ENCODE measurements around the gene SPATA24. TPM values are rescaled to one million over a fixed set of nuclear protein-coding genes. Genes with fewer than 3 reads are reported as not detected.

SPATA24 gene
- total and polyA plus RNA-seq, 2 of the 13 experiments (the other 11 are each of a cell fraction or from before 2014, with no cell fraction given): 6.0 to 11.1 TPM

DNA sequence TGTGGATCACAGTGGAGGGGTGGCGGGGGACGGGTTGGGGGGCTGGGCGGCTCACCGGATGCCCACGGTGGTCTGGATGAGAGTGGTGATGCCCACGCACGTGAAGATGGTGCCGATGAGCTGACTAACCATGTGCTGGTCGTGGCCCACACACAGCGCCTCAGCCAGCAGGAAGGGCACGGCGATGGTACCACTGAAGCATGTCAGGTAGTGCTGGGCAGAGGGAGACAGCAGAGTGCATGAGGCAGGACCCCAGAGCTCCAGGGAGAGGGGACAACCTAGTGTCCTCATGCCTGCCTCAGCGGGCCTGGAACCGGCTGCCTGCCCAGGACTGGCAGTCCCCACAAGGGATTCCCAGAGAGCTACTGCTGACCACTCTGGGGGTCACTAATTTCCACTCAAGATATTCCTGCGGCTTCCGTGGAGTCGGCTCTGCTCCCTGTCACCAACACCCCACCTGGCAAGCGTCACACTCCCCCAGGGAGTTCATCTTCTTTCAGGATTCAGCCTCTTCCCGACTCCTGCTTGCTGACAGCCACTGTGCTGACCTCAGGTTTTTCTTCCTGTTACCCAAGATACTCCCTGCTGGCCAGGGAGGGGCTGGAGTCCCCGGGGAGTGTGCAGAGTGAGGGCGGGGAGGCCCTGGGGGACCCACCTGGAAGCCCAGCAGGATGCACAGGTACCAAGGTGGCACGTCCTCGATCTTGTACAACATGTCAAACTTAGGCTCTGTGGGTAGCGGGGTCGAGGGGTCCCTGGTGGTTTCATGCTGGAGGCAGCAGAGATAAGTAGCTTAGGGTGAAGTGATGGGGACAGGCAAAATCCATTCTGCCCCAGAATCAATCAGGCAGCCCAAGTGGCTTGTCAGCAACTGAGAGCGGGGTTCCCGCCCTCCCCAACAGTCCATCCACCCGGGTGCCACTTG is 21.8 kb downstream of the SPATA24 start (continued):
- TF ChIP-seq, protein P1, sequence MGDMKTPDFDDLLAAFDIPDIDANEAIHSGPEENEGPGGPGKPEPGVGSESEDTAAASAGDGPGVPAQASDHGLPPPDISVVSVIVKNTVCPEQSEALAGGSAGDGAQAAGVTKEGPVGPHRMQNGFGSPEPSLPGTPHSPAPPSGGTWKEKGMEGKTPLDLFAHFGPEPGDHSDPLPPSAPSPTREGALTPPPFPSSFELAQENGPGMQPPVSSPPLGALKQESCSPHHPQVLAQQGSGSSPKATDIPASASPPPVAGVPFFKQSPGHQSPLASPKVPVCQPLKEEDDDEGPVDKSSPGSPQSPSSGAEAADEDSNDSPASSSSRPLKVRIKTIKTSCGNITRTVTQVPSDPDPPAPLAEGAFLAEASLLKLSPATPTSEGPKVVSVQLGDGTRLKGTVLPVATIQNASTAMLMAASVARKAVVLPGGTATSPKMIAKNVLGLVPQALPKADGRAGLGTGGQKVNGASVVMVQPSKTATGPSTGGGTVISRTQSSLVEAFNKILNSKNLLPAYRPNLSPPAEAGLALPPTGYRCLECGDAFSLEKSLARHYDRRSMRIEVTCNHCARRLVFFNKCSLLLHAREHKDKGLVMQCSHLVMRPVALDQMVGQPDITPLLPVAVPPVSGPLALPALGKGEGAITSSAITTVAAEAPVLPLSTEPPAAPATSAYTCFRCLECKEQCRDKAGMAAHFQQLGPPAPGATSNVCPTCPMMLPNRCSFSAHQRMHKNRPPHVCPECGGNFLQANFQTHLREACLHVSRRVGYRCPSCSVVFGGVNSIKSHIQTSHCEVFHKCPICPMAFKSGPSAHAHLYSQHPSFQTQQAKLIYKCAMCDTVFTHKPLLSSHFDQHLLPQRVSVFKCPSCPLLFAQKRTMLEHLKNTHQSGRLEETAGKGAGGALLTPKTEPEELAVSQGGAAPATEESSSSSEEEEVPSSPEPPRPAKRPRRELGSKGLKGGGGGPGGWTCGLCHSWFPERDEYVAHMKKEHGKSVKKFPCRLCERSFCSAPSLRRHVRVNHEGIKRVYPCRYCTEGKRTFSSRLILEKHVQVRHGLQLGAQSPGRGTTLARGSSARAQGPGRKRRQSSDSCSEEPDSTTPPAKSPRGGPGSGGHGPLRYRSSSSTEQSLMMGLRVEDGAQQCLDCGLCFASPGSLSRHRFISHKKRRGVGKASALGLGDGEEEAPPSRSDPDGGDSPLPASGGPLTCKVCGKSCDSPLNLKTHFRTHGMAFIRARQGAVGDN (CRISPR knock-in tag; IDR thresholded peaks at IDR 0.05): peak; percentile 73
- TF ChIP-seq, protein P2, sequence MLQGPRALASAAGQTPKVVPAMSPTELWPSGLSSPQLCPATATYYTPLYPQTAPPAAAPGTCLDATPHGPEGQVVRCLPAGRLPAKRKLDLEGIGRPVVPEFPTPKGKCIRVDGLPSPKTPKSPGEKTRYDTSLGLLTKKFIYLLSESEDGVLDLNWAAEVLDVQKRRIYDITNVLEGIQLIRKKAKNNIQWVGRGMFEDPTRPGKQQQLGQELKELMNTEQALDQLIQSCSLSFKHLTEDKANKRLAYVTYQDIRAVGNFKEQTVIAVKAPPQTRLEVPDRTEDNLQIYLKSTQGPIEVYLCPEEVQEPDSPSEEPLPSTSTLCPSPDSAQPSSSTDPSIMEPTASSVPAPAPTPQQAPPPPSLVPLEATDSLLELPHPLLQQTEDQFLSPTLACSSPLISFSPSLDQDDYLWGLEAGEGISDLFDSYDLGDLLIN (CRISPR knock-in tag; IDR thresholded peaks at IDR 0.05; ENCODE audit: borderline replicate concordance): no peak
- TF ChIP-seq ZNF160 (CRISPR knock-in tag; IDR thresholded peaks at IDR 0.05): no peak
- TF ChIP-seq ZNF501 (CRISPR knock-in tag; IDR thresholded peaks at IDR 0.05): 0 out of 2 replicates have a peak, but pooled peaks have one; percentile 25
- TF ChIP-seq NPAS2 (CRISPR knock-in tag; IDR thresholded peaks at IDR 0.05; ENCODE audit: borderline replicate concordance): no peak
- TF ChIP-seq ZBTB1 (CRISPR knock-in tag; IDR thresholded peaks at IDR 0.05; ENCODE audit: borderline replicate concordance): no peak

All from HepG2 (cell line).